Common myeloid progenitor, CD34-positive (primary cell): ENCODE measurements around the gene MISFA.
A peak's percentile ranks its signal among the peaks of the same experiment; 100 is the strongest.
"Not testable (repeated sequence)": the region's sequence is repeated elsewhere in the genome, so short reads cannot be mapped to it uniquely, and the experiment has no call there.

Experiments
- CTCF ChIA-PET: fragments of 350-600 bp; sonication (Branson Sonifier 250); formaldehyde crosslinking; loops from one replicate; lab custom pipeline; 2021; ENCODE audit warnings: antibody characterized with exemption; lab: Charles Lee
- POLR2A ChIA-PET: fragments of 350-600 bp; sonication (Branson Sonifier 250); formaldehyde crosslinking; loops from one replicate; lab custom pipeline; 2021; ENCODE audit warnings: antibody characterized with exemption; lab: Charles Lee
- DNase-seq, 3 donors: peaks; one replicate each; pipeline versions ENCODE4 v3.0.0 to v3.0.0-alpha.2; 2013
- H3K27ac ChIP-seq, 2 experiments: 1 replicate in 1 of 2; 2 replicates in 1 of 2; pipeline ENCODE4 v1.7.0; 2013; ENCODE audit warnings: inconsistent platforms in 2 of 2, low read length in 2 of 2, mild to moderate bottlenecking in 2 of 2, low read depth in 1 of 2, moderate library complexity in 1 of 2; ENCODE audit not compliant: severe bottlenecking in 2 of 2, insufficient read depth in 1 of 2, poor library complexity in 1 of 2
- H3K27me3 ChIP-seq, 5 experiments: replicated peaks in 2 of 5; 1 replicate in 3 of 5; 2 replicates in 2 of 5; pipeline versions ENCODE4 v1.6.1 to v1.7.0; 2013; ENCODE audit warnings: low read length in 4 of 5, mild to moderate bottlenecking in 2 of 5, moderate library complexity in 2 of 5, inconsistent platforms in 1 of 5; ENCODE audit not compliant: insufficient read depth in 5 of 5, control insufficient read depth in 4 of 5
- H3K36me3 ChIP-seq, 4 experiments: 1 replicate in 2 of 4; 2 replicates in 2 of 4; pipeline versions ENCODE4 v1.6.1 to v1.7.0; 2013; ENCODE audit warnings: low read length in 3 of 4, control low read depth in 1 of 4, mild to moderate bottlenecking in 1 of 4; ENCODE audit not compliant: control insufficient read depth in 4 of 4, insufficient read depth in 4 of 4
- H3K4me1 ChIP-seq, 4 experiments: 1 replicate in 3 of 4; 2 replicates in 1 of 4; pipeline versions ENCODE4 v1.6.1 to v1.7.1; 2013; ENCODE audit warnings: low read length in 3 of 4, mild to moderate bottlenecking in 3 of 4, control low read depth in 1 of 4, inconsistent platforms in 1 of 4, moderate library complexity in 1 of 4; ENCODE audit not compliant: control insufficient read depth in 4 of 4, insufficient read depth in 4 of 4; ENCODE audit errors: control extremely low read depth in 1 of 4
- H3K4me3 ChIP-seq, 7 experiments: 1 replicate in 4 of 7; 2 replicates in 3 of 7; pipeline versions ENCODE4 v1.5.1 to v1.7.0; 2013; ENCODE audit warnings: mild to moderate bottlenecking in 7 of 7, low read length in 6 of 7, moderate library complexity in 6 of 7, inconsistent platforms in 2 of 7, low read depth in 2 of 7, control low read depth in 1 of 7; ENCODE audit not compliant: insufficient read depth in 4 of 7, control insufficient read depth in 1 of 7; ENCODE audit errors: extremely low read depth in 1 of 7
- H3K9me3 ChIP-seq, 5 experiments: 1 replicate in 4 of 5; 2 replicates in 1 of 5; pipeline versions ENCODE4 v1.6.1 to v1.7.1; 2013; ENCODE audit warnings: low read length in 4 of 5, mild to moderate bottlenecking in 2 of 5, inconsistent platforms in 1 of 5, low read depth in 1 of 5, moderate library complexity in 1 of 5; ENCODE audit not compliant: control insufficient read depth in 4 of 5, insufficient read depth in 2 of 5; ENCODE audit errors: control extremely low read depth in 1 of 5
- WGBS: methylation state at CpG from one replicate; pipeline ENCODE4 v1.1.5; 2013; ENCODE audit not compliant: insufficient coverage; 5-methylcytosine and 5-hydroxymethylcytosine counted together

MISFA gene

GRCh38 chr11:18634140-18635032, 34.8 kb downstream of the MISFA start, which contains the start of gene SPTY2D1:
Gene SPTY2D1 (minus strand): TSS chr11:18634342. CDS start chr11:18634257, 85 bp downstream.
- POLR2A ChIA-PET: interaction anchor here (0.9 to 1.2 kb wide), 6 partner anchors 13 to 108 kb away, joined by 3 to 5 read pairs (median 3); partner anchors contain the start of gene TSG101
- DNase-seq: peak; percentile 99 to 100 (median 100)
- peaks cover 8 to 20% (median 13%) of the 10 kb centered on the region in 4 experiments for H3K4me1 ChIP-seq
- H3K9me3 ChIP-seq: no peaks in the 10 kb centered on the region
- CTCF ChIA-PET: interaction anchor here (0.9 to 1.5 kb wide), 7 partner anchors 13 to 239 kb away, joined by 3 to 4 read pairs (median 3); no protein-coding TSS in a partner anchor
- H3K27ac ChIP-seq: peak within 1 kb of the TSS; percentile 91 to 97
- no peaks in the 10 kb centered on the region for H3K36me3 ChIP-seq
- H3K27me3 ChIP-seq: no peaks in the 10 kb centered on the region
- WGBS: 0% methylated on average over 40 of the region's 60 CpGs
- H3K4me3 ChIP-seq: peak within 1 kb of the TSS; percentile 81 to 99 (median 97)

- ChIA-PET POLR2A (no interaction called here), CTCF (interaction anchor here (1.4 kb wide), 1 partner anchor 13 kb away, joined by 4 read pairs; no protein-coding TSS in a partner anchor)
- no peak for DNase-seq
- Histone ChIP-seq H3K4me1 (no peaks in the 10 kb centered on the region), H3K9me3 (no peaks in the 10 kb centered on the region), H3K27ac (no peak overlapping the region), H3K36me3 (no peaks in the 10 kb centered on the region), H3K4me3 (no peak overlapping the region), H3K27me3 (peaks cover 0 to 5% (median 0%) of the 10 kb centered on the region in 5 experiments)
- no CpG with 5 or more reads among the region's 1 CpG for WGBS
Measured at GRCh38 chr11:18641677-18642076, 42.1 kb downstream of the MISFA start.

- POLR2A ChIA-PET, H3K27ac ChIP-seq, H3K27me3 ChIP-seq, H3K4me3 ChIP-seq, H3K36me3 ChIP-seq, DNase-seq, H3K9me3 ChIP-seq, H3K4me1 ChIP-seq: not testable (repeated sequence)
- WGBS: no CpG with 5 or more reads among the region's 4 CpGs
- CTCF ChIA-PET: interaction anchor here (0.5 kb wide), 1 partner anchor 9 kb away, joined by 3 read pairs; no protein-coding TSS in a partner anchor
Measured at GRCh38 chr11:18643034-18643433, 43.4 kb downstream of the MISFA start.

- ChIA-PET POLR2A (no interaction called here), CTCF (interaction anchor here (1.6 kb wide), 1 partner anchor 10 kb away, joined by 5 read pairs; no protein-coding TSS in a partner anchor)
- Histone ChIP-seq H3K4me1 (no peaks in the 10 kb centered on the region), H3K27me3 (no peaks in the 10 kb centered on the region), H3K27ac (no peak overlapping the region), H3K9me3 (no peaks in the 10 kb centered on the region), H3K36me3 (no peaks in the 10 kb centered on the region), H3K4me3 (no peak overlapping the region)
- no peak for DNase-seq
- WGBS: 73% methylated on average over 3 of the region's 4 CpGs
Measured at GRCh38 chr11:18650353-18650752, 50.8 kb downstream of the MISFA start.

- DNase-seq: peak; percentile 31 to 54 (median 50)
- ChIA-PET CTCF (interaction anchor here (0.7 to 1.6 kb wide), 4 partner anchors 11 to 70 kb away, joined by 3 to 5 read pairs (median 3); no protein-coding TSS in a partner anchor), POLR2A (no interaction called here)
- 87% methylated on average over 16 of the region's 19 CpGs for WGBS
- H3K36me3 ChIP-seq: no peaks in the 10 kb centered on the region
- H3K4me1 ChIP-seq: no peaks in the 10 kb centered on the region
- no peak overlapping the region for H3K27ac ChIP-seq
- no peaks in the 10 kb centered on the region for H3K27me3 ChIP-seq
- no peak overlapping the region for H3K4me3 ChIP-seq
- no peaks in the 10 kb centered on the region for H3K9me3 ChIP-seq
Measured at GRCh38 chr11:18650859-18651557, 51.4 kb downstream of the MISFA start.
